HS-5 (cell line): Measurements from ENCODE around the gene ZNF75A.
"Not testable (repeated sequence)": the region's sequence is repeated elsewhere in the genome, so short reads cannot be mapped to it uniquely, and the experiment has no call there.

Experiments
- DNase-seq: peaks from one replicate; pipeline ENCODE4 v3.0.0-alpha.2; 2012; ENCODE audit warnings: low read depth

Gene ZNF75A

GRCh38 chr16:3305109-3306068 lies at the start of gene ZNF75A, which contains the start of gene TIGD7:
TSS of gene ZNF75A (plus strand) at chr16:3305497. CDS start at chr16:3308429, 2,932 bp downstream.
TSS of gene TIGD7 (minus strand) at chr16:3305430. CDS start at chr16:3300614, 4,816 bp downstream.
- peak; percentile 61 for DNase-seq

DNA sequence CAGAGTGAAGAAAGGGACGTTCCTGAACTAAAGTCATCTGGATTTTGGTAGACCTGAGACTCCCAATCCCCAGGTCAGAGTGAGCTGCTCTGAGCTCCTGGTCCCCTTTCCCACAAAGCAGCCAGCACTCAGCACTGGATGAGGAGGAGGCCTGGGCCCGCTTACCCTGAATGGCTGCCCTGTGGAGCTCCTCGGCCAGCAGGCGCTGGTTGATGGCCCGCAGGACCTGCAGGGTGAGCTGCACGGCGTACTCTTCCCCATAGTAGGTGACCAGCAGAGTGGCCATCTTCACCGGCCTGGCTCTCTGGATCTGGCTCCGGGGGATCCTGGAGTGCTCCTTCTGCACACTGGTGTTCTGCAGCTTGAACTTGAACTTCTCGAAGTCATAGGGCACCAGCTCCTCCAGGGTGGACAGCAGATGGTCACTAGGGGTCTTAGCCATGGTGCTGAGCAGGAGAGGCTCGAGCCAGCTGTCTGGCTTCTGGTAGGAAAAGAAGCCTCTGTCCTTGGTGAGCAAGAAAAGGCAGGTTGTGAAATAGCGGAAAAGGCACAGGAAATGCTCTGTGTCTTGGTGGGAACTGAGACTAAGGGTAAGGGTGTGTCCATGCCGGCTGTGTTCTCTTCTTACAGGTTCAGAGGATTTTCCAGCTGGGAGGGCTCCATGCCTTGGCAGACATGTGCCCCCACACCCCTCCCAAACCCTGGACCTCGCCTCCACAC lies 49.0 kb upstream of the ZNF75A start, which contains the start of gene MEFV:
MEFV (minus strand) TSS at position 488 of the 720 bp plus-strand sequence; CDS start at position 442, 46 bp downstream.
- no peak for DNase-seq

GRCh38 chr16:3256866-3257465 lies 48.3 kb upstream of the ZNF75A start:
- DNase-seq = no peak

DNA sequence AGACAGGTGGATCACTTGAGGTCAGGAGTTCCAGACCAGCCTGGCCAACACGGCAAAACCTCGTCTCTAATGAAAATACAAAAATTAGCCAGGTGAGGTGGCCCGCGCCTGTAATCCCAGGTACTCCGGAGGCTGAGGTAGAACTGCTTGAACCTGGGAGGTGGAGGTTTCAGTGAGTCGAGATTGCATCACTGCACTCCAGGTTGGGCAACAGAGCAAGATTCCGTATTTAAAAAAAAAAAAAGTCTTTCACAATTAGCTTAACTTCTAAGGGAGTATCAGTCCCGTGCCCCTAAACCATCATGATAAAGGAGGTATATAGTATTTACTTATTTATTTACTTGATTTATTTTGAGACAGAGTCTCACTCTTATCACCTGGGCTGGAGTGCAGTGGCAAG lies 45.5 kb upstream of the ZNF75A start:
- DNase-seq = no peak

- DNase-seq = no peak
These were observed 42.8 kb upstream of the ZNF75A start for GRCh38 chr16:3262517-3262916.

GRCh38 chr16:3264137-3265036 lies 40.9 kb upstream of the ZNF75A start:
- peak; percentile 81 for DNase-seq

DNA sequence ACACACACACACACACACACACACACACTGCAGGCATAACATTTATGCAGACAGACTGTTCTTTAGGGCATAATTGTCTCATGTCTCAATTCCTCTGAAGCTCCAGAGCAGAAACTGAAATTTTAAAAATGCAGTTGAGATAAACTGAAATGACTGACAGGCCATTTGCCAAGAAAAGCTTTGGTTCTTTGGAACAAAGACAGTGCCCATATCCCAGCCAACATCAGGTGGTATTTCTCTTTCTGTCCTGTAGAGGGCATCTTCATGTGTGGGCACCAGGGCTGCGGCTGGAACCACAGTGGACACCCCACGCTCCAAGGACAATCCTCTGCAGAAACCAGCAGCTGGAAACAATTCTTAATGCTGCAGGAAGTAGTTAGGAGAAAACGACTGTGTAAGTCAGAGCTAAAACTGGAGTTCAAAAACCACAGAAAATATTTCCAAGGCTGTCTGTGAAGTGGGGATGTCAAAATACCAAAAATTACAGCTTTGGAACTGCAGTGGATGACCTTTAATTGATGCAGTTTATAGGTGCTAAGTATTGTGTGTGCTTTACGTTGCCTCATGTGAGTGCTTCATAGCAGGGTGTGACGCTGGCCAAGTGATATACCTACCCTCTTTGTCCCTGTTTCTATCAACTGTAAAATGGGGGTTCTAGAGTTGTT lies 38.3 kb upstream of the ZNF75A start:
- DNase-seq = no peak

DNA sequence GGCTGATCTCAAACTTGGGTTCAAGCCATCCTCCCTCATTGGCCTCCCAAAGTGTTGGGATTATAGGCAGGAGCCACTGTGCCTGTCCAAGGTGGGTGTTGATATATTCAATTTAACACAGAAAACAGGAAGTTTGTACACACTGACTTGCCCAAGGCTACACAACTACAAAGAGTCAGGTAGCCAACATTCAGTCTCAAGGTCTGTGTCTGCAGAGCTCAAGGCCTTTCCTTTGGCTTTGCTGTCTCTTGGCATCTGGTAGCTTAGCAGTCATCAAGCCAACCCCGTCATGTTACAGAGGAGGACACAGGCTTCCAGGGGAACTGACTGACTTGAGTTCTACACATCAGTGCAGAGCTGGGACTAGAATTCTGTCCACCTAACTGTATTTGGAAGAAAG lies 37.0 kb upstream of the ZNF75A start:
- no peak for DNase-seq

DNA sequence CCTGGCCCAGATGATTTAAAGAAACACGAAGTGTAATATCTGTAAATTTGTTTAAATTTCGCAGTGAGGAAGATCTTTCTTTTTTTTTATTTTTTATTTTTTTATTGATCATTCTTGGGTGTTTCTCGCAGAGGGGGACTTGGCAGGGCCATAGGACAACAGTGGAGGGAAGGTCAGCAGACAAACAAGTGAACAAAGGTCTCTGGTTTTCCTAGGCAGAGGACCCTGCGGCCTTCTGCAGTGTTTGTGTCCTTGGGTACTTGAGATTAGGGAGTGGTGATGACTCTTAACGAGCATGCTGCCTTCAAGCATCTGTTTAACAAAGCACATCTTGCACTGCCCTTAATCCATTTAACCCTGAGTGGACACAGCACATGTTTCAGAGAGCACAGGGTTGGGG lies 34.6 kb upstream of the ZNF75A start:
- DNase-seq = not testable (repeated sequence)

GRCh38 chr16:3271281-3271680 lies 34.0 kb upstream of the ZNF75A start:
- DNase-seq = not testable (repeated sequence)

DNA sequence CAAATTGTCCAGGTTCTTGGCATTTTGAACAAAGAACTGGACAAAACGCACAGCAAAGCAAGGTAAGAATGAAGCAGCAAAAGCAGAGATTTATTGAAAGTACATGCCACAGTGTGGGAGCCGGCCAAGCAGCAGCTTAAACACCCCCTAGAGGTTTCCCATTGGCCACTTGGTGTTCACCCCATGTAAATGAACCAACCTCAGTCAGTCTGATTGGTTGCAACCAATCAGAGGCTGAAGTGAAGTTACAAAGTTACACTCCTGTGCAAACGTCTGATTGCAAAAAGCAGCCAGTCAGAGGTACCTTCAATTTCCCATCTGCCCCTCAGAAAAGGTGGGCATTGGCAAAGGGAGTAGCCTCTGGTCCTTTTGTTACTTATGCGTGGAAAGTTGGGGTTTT lies 30.8 kb upstream of the ZNF75A start:
- DNase-seq = no peak

- DNase-seq = no peak
These were observed 30.4 kb upstream of the ZNF75A start for GRCh38 chr16:3274947-3275346.

- DNase-seq = no peak
These were observed 28.6 kb upstream of the ZNF75A start for GRCh38 chr16:3276679-3277078.

GRCh38 chr16:3281222-3281820 lies 24.0 kb upstream of the ZNF75A start:
- no peak for DNase-seq

DNA sequence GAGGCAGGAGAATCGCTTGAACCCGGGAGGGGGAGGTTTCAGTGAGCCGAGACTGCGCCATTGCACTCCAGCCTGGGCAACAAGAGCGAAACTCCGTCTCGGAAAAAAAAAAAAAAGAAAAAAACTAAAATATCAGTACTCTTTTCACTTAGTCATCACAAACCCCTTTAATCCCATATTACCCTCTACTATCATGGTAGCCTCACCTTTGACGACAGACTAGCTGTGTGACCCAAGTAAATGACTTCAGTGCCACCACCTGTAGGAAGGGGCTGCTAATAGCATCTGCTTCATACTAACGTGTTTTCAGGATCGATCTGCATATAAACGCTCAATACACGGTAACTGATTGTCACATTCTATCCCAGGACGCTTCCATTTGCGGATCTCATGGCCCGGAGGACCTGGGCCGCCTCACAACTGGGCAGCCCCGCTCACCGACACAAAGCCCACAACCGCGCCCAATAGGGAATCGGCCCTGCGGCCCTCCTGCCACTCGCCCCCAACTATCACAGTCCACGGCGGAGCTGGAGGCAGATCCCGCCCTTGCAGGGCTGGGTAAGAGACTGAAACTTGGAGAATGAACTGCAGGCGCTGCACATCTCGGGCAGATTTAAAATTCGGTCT lies 23.1 kb upstream of the ZNF75A start:
- no peak for DNase-seq

- peak; percentile 82 for DNase-seq
These were observed 22.4 kb upstream of the ZNF75A start, which contains the start of gene ZNF263 for GRCh38 chr16:3282730-3283542. TSS of gene ZNF263 (plus strand) at chr16:3283491. CDS start at chr16:3283819, 328 bp downstream.

- no peak for DNase-seq
These were observed 21.5 kb upstream of the ZNF75A start for GRCh38 chr16:3283543-3284447.

GRCh38 chr16:3285131-3285530 lies 20.2 kb upstream of the ZNF75A start:
- DNase-seq = no peak
